Transverse colon (tissue), 4 donors: Measurements from ENCODE around the gene SH2D4B.

Experiments
- POLR2A ChIP-seq: fragments of 450-650 bp; IDR thresholded peaks from one replicate; pipeline ENCODE4 v1.6.1; 2016; ENCODE audit warnings: antibody characterized with exemption, mild to moderate bottlenecking, moderate library complexity
- POLR2AphosphoS5 ChIP-seq, 3 donors: sonication (generic); formaldehyde crosslinking; IDR thresholded peaks; one replicate each; pipeline ENCODE4 v1.6.1; 2016; ENCODE audit warnings: antibody characterized with exemption in 3 of 3
- TF ChIP-seq, protein P1 (sequence below), 5 experiments: fragments of 200-600 bp in 3 of 5; fragments of 450-650 bp in 2 of 5; sonication (generic) in 3 of 5; IDR thresholded peaks; 1 replicate in 2 of 5; 2 replicates in 3 of 5; pipeline ENCODE4 v1.5.1; 2016 to 2017; ENCODE audit warnings: antibody characterized with exemption in 5 of 5, inconsistent platforms in 3 of 5, mild to moderate bottlenecking in 2 of 5, moderate library complexity in 1 of 5

DNA sequence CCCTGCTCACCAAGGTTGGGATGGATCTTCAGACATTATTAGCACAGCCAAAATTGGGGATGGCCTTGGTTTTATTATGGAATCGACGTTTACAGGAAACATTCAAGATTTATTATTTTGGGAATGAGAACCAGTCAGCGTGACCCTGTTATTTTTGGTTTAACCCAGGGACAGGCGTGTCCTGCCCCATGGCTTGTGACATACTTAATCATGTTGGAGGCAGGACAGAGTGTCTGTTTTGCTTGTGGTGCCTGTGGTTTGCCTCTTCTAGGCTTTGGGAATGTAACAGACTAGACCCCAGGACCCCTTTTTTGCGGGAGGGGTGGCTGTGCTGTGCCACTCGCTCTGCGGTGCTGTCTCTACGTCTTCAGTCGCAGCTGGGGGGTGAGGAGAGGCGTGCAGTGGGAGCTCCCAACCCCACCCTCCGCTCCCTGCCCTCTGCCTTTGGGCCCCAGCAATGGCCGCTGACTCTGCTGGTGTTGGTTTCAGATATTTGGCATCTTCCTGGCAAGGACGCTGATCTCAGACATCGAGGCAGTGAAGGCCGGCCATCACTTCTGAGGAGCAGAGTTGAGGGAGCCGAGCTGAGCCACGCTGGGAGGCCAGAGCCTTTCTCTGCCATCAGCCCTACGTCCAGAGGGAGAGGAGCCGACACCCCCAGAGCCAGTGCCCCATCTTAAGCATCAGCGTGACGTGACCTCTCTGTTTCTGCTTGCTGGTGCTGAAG, 20.1 kb upstream of the SH2D4B start:
- TF ChIP-seq POLR2A (no peak), POLR2AphosphoS5 (IDR thresholded peaks at IDR 0.05) (no peak)
- TF ChIP-seq, protein P1, sequence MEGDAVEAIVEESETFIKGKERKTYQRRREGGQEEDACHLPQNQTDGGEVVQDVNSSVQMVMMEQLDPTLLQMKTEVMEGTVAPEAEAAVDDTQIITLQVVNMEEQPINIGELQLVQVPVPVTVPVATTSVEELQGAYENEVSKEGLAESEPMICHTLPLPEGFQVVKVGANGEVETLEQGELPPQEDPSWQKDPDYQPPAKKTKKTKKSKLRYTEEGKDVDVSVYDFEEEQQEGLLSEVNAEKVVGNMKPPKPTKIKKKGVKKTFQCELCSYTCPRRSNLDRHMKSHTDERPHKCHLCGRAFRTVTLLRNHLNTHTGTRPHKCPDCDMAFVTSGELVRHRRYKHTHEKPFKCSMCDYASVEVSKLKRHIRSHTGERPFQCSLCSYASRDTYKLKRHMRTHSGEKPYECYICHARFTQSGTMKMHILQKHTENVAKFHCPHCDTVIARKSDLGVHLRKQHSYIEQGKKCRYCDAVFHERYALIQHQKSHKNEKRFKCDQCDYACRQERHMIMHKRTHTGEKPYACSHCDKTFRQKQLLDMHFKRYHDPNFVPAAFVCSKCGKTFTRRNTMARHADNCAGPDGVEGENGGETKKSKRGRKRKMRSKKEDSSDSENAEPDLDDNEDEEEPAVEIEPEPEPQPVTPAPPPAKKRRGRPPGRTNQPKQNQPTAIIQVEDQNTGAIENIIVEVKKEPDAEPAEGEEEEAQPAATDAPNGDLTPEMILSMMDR (IDR thresholded peaks at IDR 0.05): no peak
